Measurements from ENCODE around the gene PDE10A.

The PDE10A gene

GRCh38 chr6:165458134-165458533, 204.9 kb downstream of the PDE10A start:
- Histone ChIP-seq H3K9ac (ENCODE audit: low read depth, low read length) (no peak overlapping the region), H3K36me3 (ENCODE audit: insufficient read depth, low read length) (no peaks in the 10 kb centered on the region), H3K27me3 (ENCODE audit: insufficient read depth, low read length) (peaks cover 9% of the 10 kb centered on the region; the same call in 1 of the 2 replicates), H3K27ac (ENCODE audit: low read depth, low read length) (no peak overlapping the region), H3K4me3 (ENCODE audit: low read length) (no peak overlapping the region), H3K4me1 (ENCODE audit: insufficient read depth, low read length) (peaks cover 6% of the 10 kb centered on the region), H3K9me3 (ENCODE audit: insufficient read depth, low read depth, low read length) (no peaks in the 10 kb centered on the region)
- 70% methylated on average over 4 of the region's 6 CpGs for WGBS

GRCh38 chr6:165456286-165456685, 206.8 kb downstream of the PDE10A start:
- H3K27me3 ChIP-seq (ENCODE audit: insufficient read depth, low read length) = peaks cover 9% of the 10 kb centered on the region; the same call in 1 of the 2 replicates
- H3K9ac ChIP-seq (ENCODE audit: low read depth, low read length) = no peak overlapping the region
- H3K9me3 ChIP-seq (ENCODE audit: insufficient read depth, low read depth, low read length) = no peaks in the 10 kb centered on the region
- 72% methylated on average over 3 of the region's 3 CpGs for WGBS
- no peak overlapping the region for H3K4me3 ChIP-seq (ENCODE audit: low read length)
- peaks cover 6% of the 10 kb centered on the region for H3K4me1 ChIP-seq (ENCODE audit: insufficient read depth, low read length)
- H3K27ac ChIP-seq (ENCODE audit: low read depth, low read length) = no peak overlapping the region
- no peaks in the 10 kb centered on the region for H3K36me3 ChIP-seq (ENCODE audit: insufficient read depth, low read length)

- H3K36me3 ChIP-seq (ENCODE audit: insufficient read depth, low read length) = no peaks in the 10 kb centered on the region
- H3K9me3 ChIP-seq (ENCODE audit: insufficient read depth, low read depth, low read length) = no peaks in the 10 kb centered on the region
- peaks cover 6% of the 10 kb centered on the region for H3K4me1 ChIP-seq (ENCODE audit: insufficient read depth, low read length)
- 89% methylated on average over 3 of the region's 3 CpGs for WGBS
- H3K4me3 ChIP-seq (ENCODE audit: low read length) = no peak overlapping the region
- H3K9ac ChIP-seq (ENCODE audit: low read depth, low read length) = no peak overlapping the region
- H3K27ac ChIP-seq (ENCODE audit: low read depth, low read length) = no peak overlapping the region
- peaks cover 9% of the 10 kb centered on the region; the same call in 1 of the 2 replicates for H3K27me3 ChIP-seq (ENCODE audit: insufficient read depth, low read length)
Measured at GRCh38 chr6:165455488-165455887, 207.6 kb downstream of the PDE10A start.

GRCh38 chr6:165453395-165453794, 209.6 kb downstream of the PDE10A start:
- Histone ChIP-seq H3K9me3 (ENCODE audit: insufficient read depth, low read depth, low read length) (no peaks in the 10 kb centered on the region), H3K27ac (ENCODE audit: low read depth, low read length) (no peak overlapping the region), H3K9ac (ENCODE audit: low read depth, low read length) (no peak overlapping the region), H3K36me3 (ENCODE audit: insufficient read depth, low read length) (no peaks in the 10 kb centered on the region), H3K27me3 (ENCODE audit: insufficient read depth, low read length) (0 out of 2 replicates have a peak, but pooled peaks cover 2% of the 10 kb centered on the region), H3K4me3 (ENCODE audit: low read length) (no peak overlapping the region), H3K4me1 (ENCODE audit: insufficient read depth, low read length) (no peaks in the 10 kb centered on the region; the same call in 1 of the 2 replicates)
- 96% methylated on average over 2 of the region's 2 CpGs for WGBS

GRCh38 chr6:165451838-165452237, 211.2 kb downstream of the PDE10A start:
- H3K4me1 ChIP-seq (ENCODE audit: insufficient read depth, low read length) = no peaks in the 10 kb centered on the region
- H3K27ac ChIP-seq (ENCODE audit: low read depth, low read length) = no peak overlapping the region
- no peaks in the 10 kb centered on the region for H3K9me3 ChIP-seq (ENCODE audit: insufficient read depth, low read depth, low read length)
- WGBS = 89% methylated on average over 2 of the region's 2 CpGs
- no peaks in the 10 kb centered on the region for H3K36me3 ChIP-seq (ENCODE audit: insufficient read depth, low read length)
- no peaks in the 10 kb centered on the region for H3K27me3 ChIP-seq (ENCODE audit: insufficient read depth, low read length)
- H3K9ac ChIP-seq (ENCODE audit: low read depth, low read length) = no peak overlapping the region
- H3K4me3 ChIP-seq (ENCODE audit: low read length) = no peak overlapping the region

GRCh38 chr6:165448210-165448609, 214.8 kb downstream of the PDE10A start:
- Histone ChIP-seq H3K9me3 (ENCODE audit: insufficient read depth, low read depth, low read length) (peaks cover 10% of the 10 kb centered on the region), H3K4me1 (ENCODE audit: insufficient read depth, low read length) (no peaks in the 10 kb centered on the region), H3K27ac (ENCODE audit: low read depth, low read length) (no peak overlapping the region), H3K9ac (ENCODE audit: low read depth, low read length) (no peak overlapping the region), H3K36me3 (ENCODE audit: insufficient read depth, low read length) (no peaks in the 10 kb centered on the region), H3K4me3 (ENCODE audit: low read length) (no peak overlapping the region), H3K27me3 (ENCODE audit: insufficient read depth, low read length) (no peaks in the 10 kb centered on the region)
- WGBS = 92% methylated on average over 4 of the region's 4 CpGs

- Histone ChIP-seq H3K4me3 (ENCODE audit: low read length) (no peak overlapping the region), H3K36me3 (ENCODE audit: insufficient read depth, low read length) (no peaks in the 10 kb centered on the region; the same call in 1 of the 2 replicates), H3K27me3 (ENCODE audit: insufficient read depth, low read length) (no peaks in the 10 kb centered on the region), H3K27ac (ENCODE audit: low read depth, low read length) (no peak overlapping the region), H3K4me1 (ENCODE audit: insufficient read depth, low read length) (no peaks in the 10 kb centered on the region), H3K9ac (ENCODE audit: low read depth, low read length) (no peak overlapping the region), H3K9me3 (ENCODE audit: insufficient read depth, low read depth, low read length) (peaks cover 15% of the 10 kb centered on the region)
- whole genome bisulfite sequencing = 92% methylated on average over 8 of the region's 10 CpGs
Measured at GRCh38 chr6:165447141-165447540, 215.9 kb downstream of the PDE10A start.

- Histone ChIP-seq H3K27me3 (ENCODE audit: insufficient read depth, low read length) (no peaks in the 10 kb centered on the region), H3K9ac (ENCODE audit: low read depth, low read length) (no peak overlapping the region), H3K9me3 (ENCODE audit: insufficient read depth, low read depth, low read length) (peaks cover 15% of the 10 kb centered on the region), H3K4me3 (ENCODE audit: low read length) (no peak overlapping the region), H3K4me1 (ENCODE audit: insufficient read depth, low read length) (no peaks in the 10 kb centered on the region), H3K27ac (ENCODE audit: low read depth, low read length) (no peak overlapping the region), H3K36me3 (ENCODE audit: insufficient read depth, low read length) (no peaks in the 10 kb centered on the region; the same call in 1 of the 2 replicates)
Measured at GRCh38 chr6:165446331-165446730, 216.7 kb downstream of the PDE10A start.

GRCh38 chr6:165443462-165443861, 219.6 kb downstream of the PDE10A start:
- H3K27ac ChIP-seq (ENCODE audit: low read depth, low read length) = no peak overlapping the region
- 99% methylated on average over 4 of the region's 4 CpGs for WGBS

GRCh38 chr6:165441181-165441580, 221.9 kb downstream of the PDE10A start:
- H3K9me3 ChIP-seq (ENCODE audit: insufficient read depth, low read depth, low read length) = peaks cover 15% of the 10 kb centered on the region
- no peaks in the 10 kb centered on the region for H3K27me3 ChIP-seq (ENCODE audit: insufficient read depth, low read length)
- H3K36me3 ChIP-seq (ENCODE audit: insufficient read depth, low read length) = no peaks in the 10 kb centered on the region; the same call in 1 of the 2 replicates
- H3K27ac ChIP-seq (ENCODE audit: low read depth, low read length) = no peak overlapping the region
- H3K9ac ChIP-seq (ENCODE audit: low read depth, low read length) = no peak overlapping the region
- WGBS = 97% methylated on average over 2 of the region's 2 CpGs
- no peak overlapping the region for H3K4me3 ChIP-seq (ENCODE audit: low read length)
- no peaks in the 10 kb centered on the region for H3K4me1 ChIP-seq (ENCODE audit: insufficient read depth, low read length)

More at GRCh38 chr6:165443462-165443861, 219.6 kb downstream of the PDE10A start:
- no peaks in the 10 kb centered on the region; the same call in 1 of the 2 replicates for H3K36me3 ChIP-seq (ENCODE audit: insufficient read depth, low read length)
- no peaks in the 10 kb centered on the region for H3K27me3 ChIP-seq (ENCODE audit: insufficient read depth, low read length)
- peaks cover 15% of the 10 kb centered on the region for H3K9me3 ChIP-seq (ENCODE audit: insufficient read depth, low read depth, low read length)
- H3K9ac ChIP-seq (ENCODE audit: low read depth, low read length) = no peak overlapping the region
- H3K4me3 ChIP-seq (ENCODE audit: low read length) = no peak overlapping the region
- H3K4me1 ChIP-seq (ENCODE audit: insufficient read depth, low read length) = no peaks in the 10 kb centered on the region

GRCh38 chr6:165439928-165440554, 223.0 kb downstream of the PDE10A start:
- Histone ChIP-seq H3K4me3 (ENCODE audit: low read length) (no peak overlapping the region), H3K9ac (ENCODE audit: low read depth, low read length) (no peak overlapping the region), H3K27ac (ENCODE audit: low read depth, low read length) (no peak overlapping the region), H3K27me3 (ENCODE audit: insufficient read depth, low read length) (no peaks in the 10 kb centered on the region), H3K36me3 (ENCODE audit: insufficient read depth, low read length) (no peaks in the 10 kb centered on the region; the same call in 1 of the 2 replicates), H3K9me3 (ENCODE audit: insufficient read depth, low read depth, low read length) (peaks cover 15% of the 10 kb centered on the region), H3K4me1 (ENCODE audit: insufficient read depth, low read length) (no peaks in the 10 kb centered on the region)
- 84% methylated on average over 2 of the region's 4 CpGs for WGBS
